Measurements from ENCODE around the gene EXOC1. TPM values are rescaled to one million over a fixed set of nuclear protein-coding genes. Genes with fewer than 3 reads are reported as not detected.

Gene EXOC1
- total RNA-seq, 4 donors from 2014 or later: 14.8 to 22.3 (median 20.3) TPM

GRCh38 chr4:55859711-55860110, 6.3 kb downstream of the EXOC1 start:
- TF ChIP-seq POLR2A (IDR thresholded peaks at IDR 0.05) (no peak), CTCF (IDR thresholded peaks at IDR 0.05 in 4 of 5, conservative IDR thresholded peaks at IDR 0.05 in 1 of 5) (no peak)
- DNase-seq: no peak
- intact Hi-C loops (cut with DNase I; ENCODE audit: low total_unique reads): loop anchor here (10.0 kb wide), 1 partner anchor 525 kb away; the partner anchor contains the start of gene AASDH
- Histone ChIP-seq H3K4me1 (peaks cover 4 to 14% of the 10 kb centered on the region in 2 donors), H3K9me3 (no peaks in the 10 kb centered on the region), H3K27ac (no peak overlapping the region), H3K4me3 (no peak overlapping the region), H3K27me3 (no peaks in the 10 kb centered on the region), H3K36me3 (peaks cover 0 to 18% of the 10 kb centered on the region in 2 donors)
- in situ Hi-C loops (cut with MboI; ENCODE audit: low sequenced_read_pairs in 4 of 4): loop anchor here in 3 of 4 donors (10.0 to 25.0 kb wide), 4 partner anchors 315 to 522 kb away; partner anchors contain the start of genes SRD5A3 (in 2 of the 3) and CLOCK (in 1 of the 3)
- no peak for ATAC-seq

DNA sequence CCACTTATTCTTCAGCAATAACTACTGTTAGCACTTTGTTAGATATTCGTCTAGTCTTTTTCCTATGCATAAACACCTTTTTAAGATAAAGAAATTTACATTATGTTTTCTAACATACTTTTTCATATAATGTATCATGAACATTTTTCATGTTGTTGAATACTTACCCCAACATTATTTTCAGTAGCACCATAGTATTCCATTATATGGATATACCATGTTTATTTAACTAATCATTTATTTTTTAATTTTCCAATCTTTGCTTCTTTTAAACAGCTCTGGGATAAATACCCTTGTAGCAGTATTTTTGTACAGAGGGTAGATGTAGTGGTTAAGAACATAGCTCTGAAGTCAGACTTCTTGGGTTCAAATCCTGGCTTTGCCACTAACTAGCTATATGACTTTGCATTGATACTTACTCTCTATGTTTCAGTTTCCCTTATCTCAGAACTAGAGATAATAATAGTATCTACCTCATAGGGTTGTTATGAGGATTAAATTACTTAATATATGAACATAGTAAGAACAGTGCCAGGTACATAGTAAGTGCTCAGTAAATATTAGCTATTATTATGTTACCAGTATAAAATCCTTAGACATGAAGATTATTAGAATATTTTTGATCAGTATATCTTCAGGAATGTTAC, 11.3 kb downstream of the EXOC1 start:
- Histone ChIP-seq H3K36me3 (peaks cover 0 to 24% of the 10 kb centered on the region in 2 donors), H3K4me1 (peaks cover 6 to 11% of the 10 kb centered on the region in 2 donors), H3K27me3 (no peaks in the 10 kb centered on the region), H3K27ac (peak overlapping the region in 2 of 4 donors; percentile 69), H3K4me3 (no peak overlapping the region), H3K9me3 (no peaks in the 10 kb centered on the region)
- TF ChIP-seq CTCF (IDR thresholded peaks at IDR 0.05 in 4 of 5, conservative IDR thresholded peaks at IDR 0.05 in 1 of 5) (no peak), POLR2A (IDR thresholded peaks at IDR 0.05) (no peak)
- no peak for DNase-seq
- no peak for ATAC-seq
- in situ Hi-C loops (cut with MboI; ENCODE audit: low sequenced_read_pairs in 4 of 4) (loop anchor here in 3 of 4 donors (10.0 to 25.0 kb wide), 4 partner anchors 320 to 527 kb away; partner anchors contain the start of genes SRD5A3 (in 2 of the 3) and CLOCK (in 1 of the 3)), intact Hi-C loops (cut with DNase I; ENCODE audit: low total_unique reads) (loop anchor here (5.0 kb wide), 1 partner anchor 467 kb away; the partner anchor contains the start of gene TMEM165)

GRCh38 chr4:55865228-55865806, 11.9 kb downstream of the EXOC1 start:
- intact Hi-C loops (cut with DNase I; ENCODE audit: low total_unique reads): loop anchor here (5.0 kb wide), 1 partner anchor 468 kb away; the partner anchor contains the start of gene TMEM165
- no peak for DNase-seq
- Histone ChIP-seq H3K4me3 (no peak overlapping the region), H3K4me1 (peaks cover 6 to 11% of the 10 kb centered on the region in 2 donors), H3K27me3 (no peaks in the 10 kb centered on the region), H3K36me3 (peaks cover 0 to 30% of the 10 kb centered on the region in 2 donors), H3K27ac (peak overlapping the region in 3 of 4 donors; percentile 61 to 69 (median 69)), H3K9me3 (no peaks in the 10 kb centered on the region)
- in situ Hi-C loops (cut with MboI; ENCODE audit: low sequenced_read_pairs in 4 of 4): loop anchor here in 3 of 4 donors (10.0 to 25.0 kb wide), 4 partner anchors 321 to 528 kb away; partner anchors contain the start of genes SRD5A3 (in 2 of the 3) and CLOCK (in 1 of the 3)
- ATAC-seq: no peak
- TF ChIP-seq CTCF (IDR thresholded peaks at IDR 0.05 in 4 of 5, conservative IDR thresholded peaks at IDR 0.05 in 1 of 5) (no peak), POLR2A (IDR thresholded peaks at IDR 0.05) (no peak)

GRCh38 chr4:55866290-55866907, 13.0 kb downstream of the EXOC1 start:
- ATAC-seq (peak; percentile 94 to 98), DNase-seq (no peak)
- Histone ChIP-seq H3K9me3 (no peaks in the 10 kb centered on the region), H3K36me3 (peaks cover 0 to 31% of the 10 kb centered on the region in 2 donors), H3K4me3 (no peak overlapping the region), H3K4me1 (peaks cover 6 to 11% of the 10 kb centered on the region in 2 donors), H3K27ac (peak overlapping the region; percentile 61 to 69 (median 66)), H3K27me3 (no peaks in the 10 kb centered on the region)
- no peak for TF ChIP-seq CTCF (IDR thresholded peaks at IDR 0.05 in 4 of 5, conservative IDR thresholded peaks at IDR 0.05 in 1 of 5)
- TF ChIP-seq POLR2A (IDR thresholded peaks at IDR 0.05): no peak
- in situ Hi-C loops (cut with MboI; ENCODE audit: low sequenced_read_pairs in 4 of 4): loop anchor here in 3 of 4 donors (10.0 to 25.0 kb wide), 4 partner anchors 322 to 529 kb away; partner anchors contain the start of genes SRD5A3 (in 2 of the 3) and CLOCK (in 1 of the 3)
- intact Hi-C loops (cut with DNase I; ENCODE audit: low total_unique reads): loop anchor here (1.0 to 5.0 kb wide), 3 partner anchors 320 to 520 kb away; partner anchors contain the start of genes CLOCK, SRD5A3 and TMEM165
